Islet precursor cell (in vitro differentiated cells): ENCODE data around the gene CHID1.
A peak's percentile ranks its signal among the peaks of the same experiment; 100 is the strongest.

Experiments
- DNase-seq: peaks from one replicate; pipeline ENCODE4 v3.0.0-alpha.2; 2018

The CHID1 gene

GRCh38 chr11:907668-908067 lies 2.9 kb downstream of the CHID1 start:
- DNase-seq = no peak

- DNase-seq = no peak
These were observed 4.7 kb downstream of the CHID1 start for GRCh38 chr11:905952-906351.

GRCh38 chr11:904380-904779 lies 6.2 kb downstream of the CHID1 start:
- no peak for DNase-seq

GRCh38 chr11:901452-902061 lies 9.1 kb downstream of the CHID1 start:
- DNase-seq = no peak

- no peak for DNase-seq
These were observed 10.1 kb downstream of the CHID1 start for GRCh38 chr11:900545-900944.

- no peak for DNase-seq
These were observed 10.9 kb downstream of the CHID1 start for GRCh38 chr11:899724-900123.

- DNase-seq = peak; percentile 73
These were observed 11.9 kb downstream of the CHID1 start for GRCh38 chr11:898540-899190.

GRCh38 chr11:898143-898511 lies 12.5 kb downstream of the CHID1 start:
- no peak for DNase-seq

- DNase-seq = no peak
These were observed 13.1 kb downstream of the CHID1 start for GRCh38 chr11:897253-898142.

GRCh38 chr11:895331-896110 lies 15.1 kb downstream of the CHID1 start:
- DNase-seq = no peak

GRCh38 chr11:894575-895201 lies 15.9 kb downstream of the CHID1 start:
- no peak for DNase-seq

GRCh38 chr11:893008-893654 lies 17.5 kb downstream of the CHID1 start:
- no peak for DNase-seq

- DNase-seq = no peak
These were observed 19.6 kb downstream of the CHID1 start for GRCh38 chr11:890794-891540.

GRCh38 chr11:889687-890475 lies 20.7 kb downstream of the CHID1 start:
- no peak for DNase-seq

- DNase-seq = no peak
These were observed 21.4 kb downstream of the CHID1 start for GRCh38 chr11:889257-889656.

- no peak for DNase-seq
These were observed 22.0 kb downstream of the CHID1 start for GRCh38 chr11:888310-889212.

GRCh38 chr11:887589-887988 lies 23.0 kb downstream of the CHID1 start:
- no peak for DNase-seq

GRCh38 chr11:886568-886967 lies 24.0 kb downstream of the CHID1 start:
- no peak for DNase-seq

GRCh38 chr11:884578-885070 lies 26.0 kb downstream of the CHID1 start:
- DNase-seq = no peak
